Stomach (tissue), 9 donors: ENCODE measurements around the gene RPUSD3. TPM values are rescaled to one million over a fixed set of nuclear protein-coding genes. Genes with fewer than 3 reads are reported as not detected.
"Not testable (repeated sequence)": the region's sequence is repeated elsewhere in the genome, so short reads cannot be mapped to it uniquely, and the experiment has no call there.

ENCODE experiments used
- DNase-seq, 2 donors: peaks; one replicate each; pipeline versions ENCODE4 v3.0.0 to v3.0.0-alpha.2; 2013 to 2019
- H3K27ac ChIP-seq, 5 donors: fragments of 200-600 bp in 4 of 5; sonication (generic) in 4 of 5; one replicate each; pipeline ENCODE4 v1.5.1; 2013 to 2019; ENCODE audit warnings: mild to moderate bottlenecking in 1 of 5, moderate library complexity in 1 of 5
- H3K27me3 ChIP-seq, 3 donors: fragments of 200-600 bp; sonication (generic); one replicate each; pipeline ENCODE4 v1.5.1; 2017 to 2019; ENCODE audit warnings: mixed run types in 1 of 3
- H3K36me3 ChIP-seq, 4 donors: fragments of 200-600 bp; sonication (generic); 1 replicate in 3 of 4; 2 replicates in 1 of 4; pipeline ENCODE4 v1.5.1; 2016 to 2019
- H3K4me1 ChIP-seq, 4 donors: fragments of 200-600 bp; sonication (generic); one replicate each; pipeline ENCODE4 v1.5.1; 2016 to 2019
- H3K4me3 ChIP-seq, 4 donors: fragments of 200-600 bp; sonication (generic) in 3 of 4; one replicate each; pipeline ENCODE4 v1.5.1; 2016 to 2019; ENCODE audit warnings: mild to moderate bottlenecking in 1 of 4
- H3K9me3 ChIP-seq, 4 donors: fragments of 200-600 bp; sonication (generic); one replicate each; pipeline ENCODE4 v1.5.1; 2016 to 2019
- EP300 ChIP-seq: sonication (generic); formaldehyde crosslinking; IDR thresholded peaks from one replicate; pipeline ENCODE4 v1.6.1; 2017; ENCODE audit warnings: antibody characterized with exemption
- POLR2A ChIP-seq, 4 donors: fragments of 450-650 bp; IDR thresholded peaks; one replicate each; pipeline ENCODE4 v1.6.1; 2016; ENCODE audit warnings: antibody characterized with exemption in 4 of 4, control low read depth in 2 of 4, mild to moderate bottlenecking in 1 of 4, moderate library complexity in 1 of 4
- POLR2AphosphoS5 ChIP-seq, 3 donors: sonication (generic); formaldehyde crosslinking; IDR thresholded peaks; one replicate each; pipeline ENCODE4 v1.6.1; 2016; ENCODE audit warnings: antibody characterized with exemption in 3 of 3
- WGBS, 5 donors: extraction: QIAGEN DNeasy Blood & Tissue Kit in 3 of 5; methylation state at CpG; one replicate each; pipeline versions ENCODE4 v1.1.5 to v1.1.7; 2013 to 2018; 5-methylcytosine and 5-hydroxymethylcytosine counted together
- intact Hi-C: fragments of 100-400 bp; cut with DNase I; formaldehyde crosslinking; loops from one replicate; pipeline ENCODE4 v1.15.1; 2023; ENCODE audit warnings: low total_unique reads
- polyA plus RNA-seq, 3 donors: library from polyadenylated mRNA; stranded (reverse); fragments of 200-250 nt; gene quantifications; one replicate each; pipeline ENCODE4 v1.2.3, GENCODE V29; 2013
- total RNA-seq, 5 donors: library from RNA; depleted of rRNA; stranded (reverse); fragments of >200 nt; gene quantifications; one replicate each; pipeline versions ENCODE4 v1.1.0 to v1.2.3, GENCODE V29; 2014 to 2016
- TF ChIP-seq, protein P1 (sequence below), 7 experiments: fragments of 450-650 bp in 4 of 7; fragments of 200-600 bp in 3 of 7; sonication (generic) in 3 of 7; IDR thresholded peaks; one replicate each; pipeline ENCODE4 v1.5.1; 2016 to 2019; ENCODE audit warnings: antibody characterized with exemption in 7 of 7, control low read depth in 2 of 7, mild to moderate bottlenecking in 1 of 7
- donor health status: healthy with polysubstance abuse.
- donor health status: Bipolar disorder and iron deficiency.
- donor health status: healthy.

RPUSD3 gene
- total and polyA plus RNA-seq, 8 donors: 6.4 to 62.9 (median 29.1) TPM

DNA sequence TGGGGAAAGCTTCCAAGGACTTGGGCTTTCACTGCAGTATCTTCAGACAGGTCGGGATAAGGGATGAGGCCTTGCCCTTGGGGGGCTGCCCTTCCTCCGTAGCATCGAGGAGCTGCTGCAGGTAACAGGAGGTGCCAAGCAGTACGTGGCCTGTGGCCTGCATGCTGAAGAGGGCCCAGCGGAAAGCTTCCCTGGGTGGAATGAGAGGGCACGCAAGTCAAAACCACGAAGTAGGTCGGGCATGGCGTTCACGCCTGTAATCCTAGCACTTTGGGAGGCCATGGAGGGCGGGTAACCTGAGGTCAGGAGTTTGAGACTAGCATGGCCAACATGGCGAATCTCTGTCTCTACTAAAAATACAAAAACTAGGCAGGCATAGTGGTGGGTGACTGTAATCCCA, 23.3 kb upstream of the RPUSD3 start:
- intact Hi-C loops: no loop called here
- H3K27ac ChIP-seq: peak overlapping the region in 4 of 5 donors; percentile 2 to 86 (median 19)
- H3K4me3 ChIP-seq: no peak overlapping the region
- no peaks in the 10 kb centered on the region for H3K9me3 ChIP-seq
- no peak for DNase-seq
- H3K36me3 ChIP-seq: no peaks in the 10 kb centered on the region
- TF ChIP-seq, protein P1, sequence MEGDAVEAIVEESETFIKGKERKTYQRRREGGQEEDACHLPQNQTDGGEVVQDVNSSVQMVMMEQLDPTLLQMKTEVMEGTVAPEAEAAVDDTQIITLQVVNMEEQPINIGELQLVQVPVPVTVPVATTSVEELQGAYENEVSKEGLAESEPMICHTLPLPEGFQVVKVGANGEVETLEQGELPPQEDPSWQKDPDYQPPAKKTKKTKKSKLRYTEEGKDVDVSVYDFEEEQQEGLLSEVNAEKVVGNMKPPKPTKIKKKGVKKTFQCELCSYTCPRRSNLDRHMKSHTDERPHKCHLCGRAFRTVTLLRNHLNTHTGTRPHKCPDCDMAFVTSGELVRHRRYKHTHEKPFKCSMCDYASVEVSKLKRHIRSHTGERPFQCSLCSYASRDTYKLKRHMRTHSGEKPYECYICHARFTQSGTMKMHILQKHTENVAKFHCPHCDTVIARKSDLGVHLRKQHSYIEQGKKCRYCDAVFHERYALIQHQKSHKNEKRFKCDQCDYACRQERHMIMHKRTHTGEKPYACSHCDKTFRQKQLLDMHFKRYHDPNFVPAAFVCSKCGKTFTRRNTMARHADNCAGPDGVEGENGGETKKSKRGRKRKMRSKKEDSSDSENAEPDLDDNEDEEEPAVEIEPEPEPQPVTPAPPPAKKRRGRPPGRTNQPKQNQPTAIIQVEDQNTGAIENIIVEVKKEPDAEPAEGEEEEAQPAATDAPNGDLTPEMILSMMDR (IDR thresholded peaks at IDR 0.05): no peak
- no peak for TF ChIP-seq POLR2AphosphoS5 (IDR thresholded peaks at IDR 0.05)
- no peak for TF ChIP-seq POLR2A (IDR thresholded peaks at IDR 0.05)
- TF ChIP-seq EP300: no peak
- H3K27me3 ChIP-seq: no peaks in the 10 kb centered on the region
- H3K4me1 ChIP-seq: peaks cover 14 to 43% (median 23%) of the 10 kb centered on the region in 4 donors
- WGBS, 5 donors: 87 to 94% (median 88%) methylated on average over 12 of the region's 12 CpGs

DNA sequence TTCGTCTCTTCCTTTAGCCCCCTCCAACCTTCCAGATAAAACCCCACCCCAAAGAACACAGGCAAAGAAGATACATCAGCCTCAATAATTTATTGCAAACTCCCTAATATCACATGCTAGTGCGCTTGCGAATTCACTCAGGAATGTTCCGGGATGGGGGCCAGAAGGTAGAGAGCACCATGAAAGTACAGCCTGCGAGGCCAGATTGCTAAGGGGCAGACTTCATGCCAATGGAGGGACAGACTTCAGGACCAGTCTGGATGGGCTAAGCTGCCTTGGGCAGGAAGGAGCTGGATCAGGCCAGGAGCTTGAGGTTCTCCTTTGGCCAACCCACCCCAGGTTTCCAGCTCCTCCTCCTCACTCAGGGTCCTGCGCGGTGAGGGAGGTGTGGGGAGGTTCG, 22.8 kb upstream of the RPUSD3 start:
- no peak for TF ChIP-seq POLR2AphosphoS5 (IDR thresholded peaks at IDR 0.05)
- TF ChIP-seq EP300: no peak
- TF ChIP-seq, protein P1 (IDR thresholded peaks at IDR 0.05): no peak
- TF ChIP-seq POLR2A (IDR thresholded peaks at IDR 0.05): no peak
- Histone ChIP-seq H3K27me3 (no peaks in the 10 kb centered on the region), H3K4me3 (no peak overlapping the region), H3K36me3 (no peaks in the 10 kb centered on the region), H3K4me1 (peaks cover 14 to 43% (median 24%) of the 10 kb centered on the region in 4 donors), H3K27ac (peak overlapping the region in 4 of 5 donors; percentile 12 to 86 (median 21)), H3K9me3 (no peaks in the 10 kb centered on the region)
- peak in 1 of 2 donors; percentile 51 for DNase-seq
- intact Hi-C loops: no loop called here
- WGBS, 5 donors: 71 to 93% (median 87%) methylated on average over 8 of the region's 8 CpGs

DNA sequence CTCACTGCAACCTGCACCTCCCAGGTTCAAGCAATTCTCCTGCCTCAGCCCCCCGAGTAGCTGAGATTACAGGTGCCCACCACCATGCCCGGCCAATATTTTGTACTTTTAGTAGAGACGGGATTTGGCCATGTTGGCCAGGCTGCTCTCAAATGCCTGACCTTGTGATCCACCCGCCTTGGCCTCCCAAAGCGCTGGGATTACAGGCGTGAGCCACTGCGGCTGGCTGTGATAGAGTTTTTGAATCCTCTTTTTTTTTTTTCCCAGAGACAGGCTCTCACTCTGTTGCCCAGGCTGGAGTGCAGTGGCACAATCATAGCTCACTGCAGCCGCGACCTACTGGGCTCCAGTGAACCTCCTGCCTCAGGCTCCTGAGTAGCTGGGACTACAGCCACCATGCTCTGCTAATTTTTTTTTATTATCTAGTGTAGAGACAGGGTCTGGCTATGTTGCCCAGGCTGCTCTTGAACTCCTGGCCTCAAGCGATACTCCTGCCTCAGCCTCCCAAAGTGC, 21.4 kb upstream of the RPUSD3 start:
- peak overlapping the region in 4 of 5 donors; percentile 68 to 86 (median 76) for H3K27ac ChIP-seq

DNA sequence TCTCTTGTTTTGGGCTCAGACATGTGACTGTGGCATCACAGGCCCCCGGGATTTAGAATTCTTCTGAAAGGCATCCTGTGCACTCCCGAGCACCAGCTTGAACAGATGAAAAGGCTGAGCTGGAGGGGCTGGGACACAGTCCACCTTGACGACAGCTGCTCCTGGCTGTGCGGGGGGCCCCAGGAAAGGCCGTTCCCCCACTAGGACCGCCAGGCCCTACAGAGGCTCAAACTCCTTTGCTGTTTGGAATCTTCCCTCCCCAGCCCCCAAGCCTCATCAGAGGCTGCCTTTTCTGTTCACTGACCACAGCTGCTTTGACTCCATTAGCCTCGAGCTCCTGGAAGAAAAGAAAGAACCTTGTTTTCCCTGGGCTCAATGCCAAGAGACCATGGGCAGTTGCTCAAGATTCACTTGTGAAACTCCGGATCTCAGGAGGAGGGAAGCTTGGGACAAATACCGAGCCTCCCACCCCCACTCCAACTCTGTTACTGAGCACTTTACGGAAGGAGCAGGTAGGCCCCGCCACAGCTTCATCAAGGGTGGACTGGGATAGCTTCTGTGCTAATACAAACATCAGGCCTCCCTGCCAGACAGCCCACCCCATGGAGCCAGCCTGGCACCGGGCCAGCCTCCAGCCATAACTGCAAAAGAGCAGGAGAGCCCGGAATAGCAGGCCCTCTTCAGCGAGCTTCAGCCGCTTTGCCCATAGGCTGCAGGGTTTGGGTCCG, 20.6 kb upstream of the RPUSD3 start:
- DNase-seq: peak; percentile 48 to 88
- peak overlapping the region in 4 of 5 donors; percentile 68 to 86 (median 76) for H3K27ac ChIP-seq
- WGBS, 5 donors: 51 to 60% (median 57%) methylated on average over 15 to 16 of the region's 16 CpGs
- no peaks in the 10 kb centered on the region for H3K36me3 ChIP-seq
- H3K4me1 ChIP-seq: peaks cover 14 to 43% (median 24%) of the 10 kb centered on the region in 4 donors
- intact Hi-C loops: no loop called here
- peak overlapping the region in 2 of 4 donors; percentile 1 to 18 for H3K4me3 ChIP-seq
- H3K27me3 ChIP-seq: no peaks in the 10 kb centered on the region
- peak in 1 of 3 donors; percentile 17 for TF ChIP-seq POLR2AphosphoS5 (IDR thresholded peaks at IDR 0.05)
- TF ChIP-seq, protein P1 (IDR thresholded peaks at IDR 0.05): no peak
- no peaks in the 10 kb centered on the region for H3K9me3 ChIP-seq

More for the DNA sequence above, 21.4 kb upstream of the RPUSD3 start:
- H3K9me3 ChIP-seq, H3K27me3 ChIP-seq, H3K36me3 ChIP-seq, intact Hi-C loops, H3K4me3 ChIP-seq, DNase-seq: not testable (repeated sequence)
- WGBS, 5 donors: 80 to 91% (median 88%) methylated on average over 10 of the region's 10 CpGs
- H3K4me1 ChIP-seq: peaks cover 14 to 43% (median 24%) of the 10 kb centered on the region in 4 donors
